ENCODE results near the gene ZNF45. TPM values are rescaled to one million over a fixed set of nuclear protein-coding genes. Genes with fewer than 3 reads are reported as not detected.
"Not testable (repeated sequence)": the region's sequence is repeated elsewhere in the genome, so short reads cannot be mapped to it uniquely, and the experiment has no call there.

The ZNF45 gene
- total and polyA plus RNA-seq, 2 donors (not counting 1 experiment from before 2014, with no cell fraction given) = 13.2 to 22.1 TPM

DNA sequence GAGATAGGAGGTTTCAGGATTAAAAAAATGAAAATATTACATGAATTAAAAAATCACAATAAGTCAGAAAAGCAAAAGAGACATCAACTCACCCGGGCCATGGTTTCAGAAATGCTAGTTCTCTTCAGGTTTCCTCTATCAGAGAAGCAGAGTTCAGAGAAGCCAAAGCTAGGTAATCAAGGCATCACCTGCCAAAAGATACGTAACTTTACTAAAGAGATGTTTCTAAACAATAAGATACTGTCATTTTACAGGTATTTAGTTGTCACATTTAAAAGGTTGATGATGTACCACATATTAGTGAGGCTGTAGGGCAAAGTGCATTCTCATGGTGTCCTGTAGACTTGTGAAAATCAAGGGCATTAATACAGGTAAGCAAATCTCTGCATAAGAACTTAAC lies 51.2 kb downstream of the ZNF45 start, which contains the start of gene ZNF404:
TSS of gene ZNF404 (minus strand) at position 101 of the 400 bp plus-strand sequence.
- Histone ChIP-seq H3K9me3 (ENCODE audit: control insufficient read depth, insufficient read depth, low read depth, low read length) (no peaks in the 10 kb centered on the region), H3K27ac (ENCODE audit: insufficient read depth, low read length) (no peak within 1 kb of the TSS), H3K9ac (ENCODE audit: insufficient read depth, low read length) (no peak within 1 kb of the TSS), H3K4me3 (replicated peaks in 1 of 4; ENCODE audit: control extremely low read depth in 1 of 4, insufficient read depth in 1 of 4, low read depth in 3 of 4, low read length in 4 of 4) (no peak within 1 kb of the TSS), H3K4me1 (ENCODE audit: control insufficient read depth, extremely low read depth, insufficient read depth, low read length) (no peaks in the 10 kb centered on the region), H3K79me2 (ENCODE audit: control insufficient read depth, insufficient read depth, low read length) (no peaks in the 10 kb centered on the region), H2AFZ (ENCODE audit: low read length) (no peak within 1 kb of the TSS), H4K20me1 (ENCODE audit: control insufficient read depth, extremely low read depth, insufficient read depth, low read length) (no peaks in the 10 kb centered on the region), H3K4me2 (ENCODE audit: extremely low read depth, insufficient read depth, low read length) (no peak within 1 kb of the TSS), H3K36me3 (ENCODE audit: control insufficient read depth, insufficient read depth, low read length) (no peaks in the 10 kb centered on the region), H3K27me3 (ENCODE audit: control insufficient read depth, insufficient read depth, low read length) (no peaks in the 10 kb centered on the region)
- TF ChIP-seq, protein P1, sequence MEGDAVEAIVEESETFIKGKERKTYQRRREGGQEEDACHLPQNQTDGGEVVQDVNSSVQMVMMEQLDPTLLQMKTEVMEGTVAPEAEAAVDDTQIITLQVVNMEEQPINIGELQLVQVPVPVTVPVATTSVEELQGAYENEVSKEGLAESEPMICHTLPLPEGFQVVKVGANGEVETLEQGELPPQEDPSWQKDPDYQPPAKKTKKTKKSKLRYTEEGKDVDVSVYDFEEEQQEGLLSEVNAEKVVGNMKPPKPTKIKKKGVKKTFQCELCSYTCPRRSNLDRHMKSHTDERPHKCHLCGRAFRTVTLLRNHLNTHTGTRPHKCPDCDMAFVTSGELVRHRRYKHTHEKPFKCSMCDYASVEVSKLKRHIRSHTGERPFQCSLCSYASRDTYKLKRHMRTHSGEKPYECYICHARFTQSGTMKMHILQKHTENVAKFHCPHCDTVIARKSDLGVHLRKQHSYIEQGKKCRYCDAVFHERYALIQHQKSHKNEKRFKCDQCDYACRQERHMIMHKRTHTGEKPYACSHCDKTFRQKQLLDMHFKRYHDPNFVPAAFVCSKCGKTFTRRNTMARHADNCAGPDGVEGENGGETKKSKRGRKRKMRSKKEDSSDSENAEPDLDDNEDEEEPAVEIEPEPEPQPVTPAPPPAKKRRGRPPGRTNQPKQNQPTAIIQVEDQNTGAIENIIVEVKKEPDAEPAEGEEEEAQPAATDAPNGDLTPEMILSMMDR (conservative IDR thresholded peaks at IDR 0.05 in 1 of 2, IDR thresholded peaks at IDR 0.05 in 1 of 2; ENCODE audit: low read depth in 1 of 2, low read length in 2 of 2) = no peak
- TF ChIP-seq EZH2 (IDR thresholded peaks at IDR 0.05; ENCODE audit: low read length, missing control alignments) = no peak
- no peak for DNase-seq (ENCODE audit: low read depth in 2 of 2)

DNA sequence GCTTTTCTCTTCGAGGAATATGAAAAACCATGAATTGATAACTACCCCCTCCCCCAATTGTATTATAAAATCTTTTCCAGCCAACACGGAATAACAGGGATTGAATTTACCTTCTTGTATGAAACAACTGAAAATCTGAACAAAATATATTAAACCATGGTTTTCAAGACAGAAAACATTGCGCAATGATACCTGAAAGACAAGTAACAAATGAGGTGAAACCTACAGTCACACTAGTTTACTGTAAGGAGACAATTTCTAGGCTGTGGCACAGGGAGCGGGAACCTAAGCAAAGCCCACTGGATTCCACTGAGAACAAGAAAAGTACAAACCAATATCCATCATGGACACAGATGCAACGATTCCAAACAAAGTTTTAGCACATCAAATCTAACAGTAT lies 54.6 kb downstream of the ZNF45 start:
- H3K79me2 ChIP-seq (ENCODE audit: control insufficient read depth, insufficient read depth, low read length) = no peaks in the 10 kb centered on the region
- H2AFZ ChIP-seq (ENCODE audit: low read length) = no peak overlapping the region
- no peak overlapping the region for H3K4me3 ChIP-seq (replicated peaks in 1 of 4; ENCODE audit: control extremely low read depth in 1 of 4, insufficient read depth in 1 of 4, low read depth in 3 of 4, low read length in 4 of 4)
- H3K4me1 ChIP-seq (ENCODE audit: control insufficient read depth, extremely low read depth, insufficient read depth, low read length) = no peaks in the 10 kb centered on the region
- no peak overlapping the region for H3K27ac ChIP-seq (ENCODE audit: insufficient read depth, low read length)
- no peaks in the 10 kb centered on the region for H3K36me3 ChIP-seq (ENCODE audit: control insufficient read depth, insufficient read depth, low read length)
- no peaks in the 10 kb centered on the region for H3K9me3 ChIP-seq (ENCODE audit: control insufficient read depth, insufficient read depth, low read depth, low read length)
- no peaks in the 10 kb centered on the region for H3K27me3 ChIP-seq (ENCODE audit: control insufficient read depth, insufficient read depth, low read length)
- TF ChIP-seq, protein P1 (conservative IDR thresholded peaks at IDR 0.05 in 1 of 2, IDR thresholded peaks at IDR 0.05 in 1 of 2; ENCODE audit: low read depth in 1 of 2, low read length in 2 of 2) = no peak
- no peak for TF ChIP-seq EZH2 (IDR thresholded peaks at IDR 0.05; ENCODE audit: low read length, missing control alignments)
- DNase-seq (ENCODE audit: low read depth in 2 of 2) = no peak
- H4K20me1 ChIP-seq (ENCODE audit: control insufficient read depth, extremely low read depth, insufficient read depth, low read length) = no peaks in the 10 kb centered on the region
- H3K4me2 ChIP-seq (ENCODE audit: extremely low read depth, insufficient read depth, low read length) = no peak overlapping the region
- no peak overlapping the region for H3K9ac ChIP-seq (ENCODE audit: insufficient read depth, low read length)

DNA sequence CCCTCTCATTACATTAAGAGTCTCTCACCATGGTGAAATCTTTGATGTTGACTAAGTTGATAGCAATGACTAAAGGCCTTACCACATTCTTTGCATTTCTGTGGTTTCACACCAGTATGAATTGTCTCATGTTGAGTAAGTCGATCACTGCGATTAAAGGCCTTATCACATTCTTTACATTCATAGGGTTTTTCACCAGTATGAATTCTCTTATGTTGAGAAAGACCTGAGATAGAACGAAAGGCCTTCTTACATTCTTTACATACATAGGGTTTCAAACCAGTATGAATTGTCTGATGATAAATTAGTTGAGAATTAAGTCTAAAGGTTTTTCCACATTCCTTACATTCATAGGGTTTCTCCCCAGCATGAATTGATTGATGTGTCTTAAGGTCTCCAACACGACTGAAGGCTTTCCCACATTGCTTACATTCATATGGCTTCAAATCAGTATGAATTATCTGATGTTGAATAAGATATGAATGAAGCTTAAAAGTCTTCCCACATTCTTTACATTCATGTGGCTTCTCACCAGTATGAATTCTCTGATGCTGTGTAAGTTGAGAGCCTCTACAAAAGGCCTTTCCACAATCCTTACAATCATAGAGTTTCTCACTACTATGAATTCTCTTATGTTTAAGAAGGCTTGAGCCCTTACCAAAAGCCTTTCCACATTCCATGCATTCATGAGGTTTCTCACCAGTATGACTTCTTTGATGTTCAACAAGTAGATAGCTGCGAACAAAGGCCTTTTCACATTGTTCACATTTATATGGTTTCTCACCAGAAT lies 62.3 kb downstream of the ZNF45 start:
- Histone ChIP-seq H2AFZ (ENCODE audit: low read length) (no peak overlapping the region), H3K9ac (ENCODE audit: insufficient read depth, low read length) (no peak overlapping the region), H3K4me1 (ENCODE audit: control insufficient read depth, extremely low read depth, insufficient read depth, low read length) (no peaks in the 10 kb centered on the region), H3K9me3 (ENCODE audit: control insufficient read depth, insufficient read depth, low read depth, low read length) (no peaks in the 10 kb centered on the region), H3K27me3 (ENCODE audit: control insufficient read depth, insufficient read depth, low read length) (no peaks in the 10 kb centered on the region), H4K20me1 (ENCODE audit: control insufficient read depth, extremely low read depth, insufficient read depth, low read length) (no peaks in the 10 kb centered on the region), H3K4me3 (replicated peaks in 1 of 4; ENCODE audit: control extremely low read depth in 1 of 4, insufficient read depth in 1 of 4, low read depth in 3 of 4, low read length in 4 of 4) (no peak overlapping the region), H3K27ac (ENCODE audit: insufficient read depth, low read length) (no peak overlapping the region), H3K79me2 (ENCODE audit: control insufficient read depth, insufficient read depth, low read length) (no peaks in the 10 kb centered on the region), H3K36me3 (ENCODE audit: control insufficient read depth, insufficient read depth, low read length) (no peaks in the 10 kb centered on the region), H3K4me2 (ENCODE audit: extremely low read depth, insufficient read depth, low read length) (no peak overlapping the region)
- peak; percentile 3 to 26 for DNase-seq (ENCODE audit: low read depth in 2 of 2)
- TF ChIP-seq, protein P1 (conservative IDR thresholded peaks at IDR 0.05 in 1 of 2, IDR thresholded peaks at IDR 0.05 in 1 of 2; ENCODE audit: low read depth in 1 of 2, low read length in 2 of 2) = no peak
- no peak for TF ChIP-seq EZH2 (IDR thresholded peaks at IDR 0.05; ENCODE audit: low read length, missing control alignments)

DNA sequence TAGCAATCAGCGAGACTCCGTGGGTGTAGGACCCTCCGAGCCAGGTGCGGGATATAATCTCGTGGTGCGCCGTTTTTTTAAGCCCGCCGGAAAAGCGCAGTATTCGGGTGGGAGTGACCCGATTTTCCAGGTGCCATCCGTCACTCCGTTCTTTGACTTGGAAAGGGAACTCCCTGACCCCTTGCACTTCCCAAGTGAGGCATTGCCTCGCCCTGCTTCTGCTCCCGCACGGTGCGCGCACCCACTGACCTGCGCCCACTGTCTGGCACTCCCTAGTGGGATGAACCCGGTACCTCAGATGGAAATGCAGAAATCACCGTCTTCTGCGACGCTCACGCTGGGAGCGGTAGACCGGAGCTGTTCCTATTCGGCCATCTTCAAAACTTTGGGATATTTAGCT lies 68.2 kb downstream of the ZNF45 start:
- H2AFZ ChIP-seq (ENCODE audit: low read length); DNase-seq (ENCODE audit: low read depth in 2 of 2); H3K9ac ChIP-seq (ENCODE audit: insufficient read depth, low read length): not testable (repeated sequence)

More for the DNA sequence above, 68.2 kb downstream of the ZNF45 start:
- H3K36me3 ChIP-seq (ENCODE audit: control insufficient read depth, insufficient read depth, low read length); H3K4me3 ChIP-seq (replicated peaks in 1 of 4; ENCODE audit: control extremely low read depth in 1 of 4, insufficient read depth in 1 of 4, low read depth in 3 of 4, low read length in 4 of 4); H4K20me1 ChIP-seq (ENCODE audit: control insufficient read depth, extremely low read depth, insufficient read depth, low read length); H3K4me1 ChIP-seq (ENCODE audit: control insufficient read depth, extremely low read depth, insufficient read depth, low read length); H3K27ac ChIP-seq (ENCODE audit: insufficient read depth, low read length); H3K27me3 ChIP-seq (ENCODE audit: control insufficient read depth, insufficient read depth, low read length); H3K9me3 ChIP-seq (ENCODE audit: control insufficient read depth, insufficient read depth, low read depth, low read length); H3K4me2 ChIP-seq (ENCODE audit: extremely low read depth, insufficient read depth, low read length); H3K79me2 ChIP-seq (ENCODE audit: control insufficient read depth, insufficient read depth, low read length): not testable (repeated sequence)

All from fibroblast of lung (primary cell).